Measurements from ENCODE around the gene PDHA1. TPM values are rescaled to one million over a fixed set of nuclear protein-coding genes. Genes with fewer than 3 reads are reported as not detected.

PDHA1 gene
- total and polyA plus RNA-seq, 2 donors from 2014 or later, result 206 to 526 TPM

DNA sequence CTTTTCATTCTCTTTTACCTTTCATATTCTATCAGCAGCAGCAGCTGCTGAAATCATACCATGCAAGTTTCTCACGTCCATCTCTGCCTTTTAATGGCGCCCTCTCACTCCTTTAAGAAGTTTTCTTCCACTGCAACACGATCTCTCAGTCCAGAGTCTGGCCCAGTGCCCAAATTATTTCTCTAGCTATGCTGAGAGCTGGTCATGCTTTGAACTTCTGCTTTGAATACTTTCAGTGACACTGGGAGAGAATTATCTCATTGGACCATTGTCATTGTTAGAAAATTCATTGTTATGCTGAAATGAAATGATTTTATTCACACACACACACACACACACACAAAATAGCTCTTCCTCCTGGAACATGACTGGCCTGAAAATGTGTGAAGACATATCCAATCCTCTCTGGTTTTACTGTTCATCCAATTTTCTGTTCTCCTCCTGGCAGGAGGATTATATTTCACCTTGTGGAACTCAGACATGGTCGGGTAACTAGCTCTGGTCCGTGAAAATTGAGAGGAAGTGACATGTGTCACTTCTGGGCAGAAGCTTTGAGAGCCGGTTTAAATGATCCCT lies 1.3 kb upstream of the PDHA1 start:
- H3K9ac ChIP-seq (ENCODE audit: low read length in 3 of 3), result no peak overlapping the region
- FAIRE-seq, result no peak
- intact Hi-C loops (cut with DNase I), result no loop called here

GRCh38 chrX:19343085-19343534 lies 617 bp upstream of the PDHA1 start:
- peak overlapping the region; percentile 11 to 61 (median 46) for H3K9ac ChIP-seq (ENCODE audit: low read length in 3 of 3)
- H3K36me3 ChIP-seq (ENCODE audit: control insufficient read depth in 2 of 3, insufficient read depth in 3 of 3, low read length in 3 of 3), result no peaks in the 10 kb centered on the region
- H3K27ac ChIP-seq (ENCODE audit: low read depth in 2 of 2, low read length in 2 of 2), result peak overlapping the region; percentile 25 to 69
- intact Hi-C loops (cut with DNase I), result no loop called here
- no peaks in the 10 kb centered on the region for H3K27me3 ChIP-seq (ENCODE audit: control insufficient read depth, insufficient read depth, low read length)
- H3K4me3 ChIP-seq (ENCODE audit: low read length in 3 of 3), result peak overlapping the region; percentile 52 to 76 (median 57)
- H3K4me1 ChIP-seq (ENCODE audit: control insufficient read depth in 2 of 3, insufficient read depth in 2 of 3, low read depth in 1 of 3, low read length in 3 of 3), result peaks cover 0 to 2% (median 0%) of the 10 kb centered on the region in 3 donors
- DNase-seq (peak in 1 of 5 donors; percentile 10), FAIRE-seq (no peak)
- TF ChIP-seq CTCF (IDR thresholded peaks at IDR 0.05; ENCODE audit: borderline replicate concordance, extremely low read depth, insufficient read depth), result no peak
- H3K9me3 ChIP-seq (ENCODE audit: control insufficient read depth in 2 of 3, insufficient read depth in 1 of 3, low read length in 3 of 3), result no peaks in the 10 kb centered on the region

More for the DNA sequence above, 1.3 kb upstream of the PDHA1 start:
- DNase-seq, result peak in 3 of 5 donors; percentile 19 to 70 (median 58)
- TF ChIP-seq CTCF (IDR thresholded peaks at IDR 0.05; ENCODE audit: borderline replicate concordance, extremely low read depth, insufficient read depth), result no peak
- H3K4me3 ChIP-seq (ENCODE audit: low read length in 3 of 3), result peak overlapping the region in 1 of 3 donors; percentile 57
- H3K9me3 ChIP-seq (ENCODE audit: control insufficient read depth in 2 of 3, insufficient read depth in 1 of 3, low read length in 3 of 3), result no peaks in the 10 kb centered on the region
- H3K27ac ChIP-seq (ENCODE audit: low read depth in 2 of 2, low read length in 2 of 2), result no peak overlapping the region
- H3K27me3 ChIP-seq (ENCODE audit: control insufficient read depth, insufficient read depth, low read length), result no peaks in the 10 kb centered on the region
- no peaks in the 10 kb centered on the region for H3K36me3 ChIP-seq (ENCODE audit: control insufficient read depth in 2 of 3, insufficient read depth in 3 of 3, low read length in 3 of 3)
- peaks cover 0 to 2% (median 0%) of the 10 kb centered on the region in 3 donors for H3K4me1 ChIP-seq (ENCODE audit: control insufficient read depth in 2 of 3, insufficient read depth in 2 of 3, low read depth in 1 of 3, low read length in 3 of 3)

DNA sequence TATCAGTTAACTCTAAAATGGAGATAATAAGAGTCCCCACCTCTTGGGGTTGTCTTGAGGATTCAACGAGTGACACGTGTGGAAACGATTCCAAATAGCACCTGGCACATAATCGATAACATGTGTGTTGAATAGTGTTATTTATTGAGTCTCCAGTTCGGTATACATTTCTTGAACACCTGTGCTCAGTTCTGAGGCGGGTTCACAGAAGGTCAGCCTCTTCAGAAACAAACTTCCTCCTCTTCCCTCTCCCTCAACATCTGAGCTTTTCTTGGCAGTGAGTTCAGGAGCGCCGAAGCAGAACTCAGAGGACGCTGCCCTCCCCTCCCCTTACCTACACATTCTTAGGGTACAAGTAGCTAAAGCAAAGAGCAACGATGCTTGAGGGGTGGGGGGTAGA lies 934 bp downstream of the PDHA1 start:
- DNase-seq, result peak in 3 of 5 donors; percentile 29 to 39 (median 36)
- Histone ChIP-seq H3K9ac (ENCODE audit: low read length in 3 of 3) (peak overlapping the region; percentile 51 to 71 (median 60)), H3K9me3 (ENCODE audit: control insufficient read depth in 2 of 3, insufficient read depth in 1 of 3, low read length in 3 of 3) (no peaks in the 10 kb centered on the region), H3K27ac (ENCODE audit: low read depth in 2 of 2, low read length in 2 of 2) (peak overlapping the region in 1 of 2 donors; percentile 74), H3K36me3 (ENCODE audit: control insufficient read depth in 2 of 3, insufficient read depth in 3 of 3, low read length in 3 of 3) (no peaks in the 10 kb centered on the region), H3K4me1 (ENCODE audit: control insufficient read depth in 2 of 3, insufficient read depth in 2 of 3, low read depth in 1 of 3, low read length in 3 of 3) (peaks cover 0 to 2% (median 0%) of the 10 kb centered on the region in 3 donors), H3K27me3 (ENCODE audit: control insufficient read depth, insufficient read depth, low read length) (no peaks in the 10 kb centered on the region), H3K4me3 (ENCODE audit: low read length in 3 of 3) (peak overlapping the region; percentile 76 to 84 (median 82))
- no peak for FAIRE-seq
- intact Hi-C loops (cut with DNase I), result no loop called here
- no peak for TF ChIP-seq CTCF (IDR thresholded peaks at IDR 0.05; ENCODE audit: borderline replicate concordance, extremely low read depth, insufficient read depth)
